SU-DHL-6 (cell line): ENCODE measurements around the gene REPS2.

Source experiments
- H2AFZ ChIP-seq: fragments of 200-600 bp; sonication (generic); 2 replicates; pipeline ENCODE4 v1.6.1; 2014; ENCODE audit warnings: low read depth, mild to moderate bottlenecking, moderate library complexity, mixed read lengths, antibody characterized with exemption, low read length; ENCODE audit not compliant: severe bottlenecking
- H3F3A ChIP-seq: fragments of 200-600 bp; shearing (Covaris generic); 2 replicates; pipeline ENCODE4 v1.6.0; 2016; ENCODE audit warnings: antibody characterized with exemption, mild to moderate bottlenecking; ENCODE audit not compliant: insufficient read depth
- H3K27ac ChIP-seq: fragments of 200-600 bp; sonication (generic); 2 replicates; pipeline ENCODE4 v1.5.1; 2016; ENCODE audit warnings: low read depth, mild to moderate bottlenecking, low read length, moderate library complexity, mixed read lengths
- H3K27me3 ChIP-seq: fragments of 200-600 bp; sonication (generic), shearing (Covaris generic); 2 replicates; pipeline ENCODE4 v1.6.0; 2014; ENCODE audit warnings: mild to moderate bottlenecking, low read length
- H3K36me3 ChIP-seq: fragments of 200-600 bp; sonication (generic); 2 replicates; pipeline ENCODE4 v1.6.1; 2014; ENCODE audit warnings: mild to moderate bottlenecking, low read length, mixed read lengths
- H3K4me2 ChIP-seq: fragments of 300-600, 200-600 bp; shearing (Covaris generic), sonication (generic); 2 replicates; pipeline ENCODE4 v1.6.0; 2014; ENCODE audit warnings: low read length, low read depth, mild to moderate bottlenecking; ENCODE audit not compliant: poor library complexity, severe bottlenecking
- H3K4me3 ChIP-seq: fragments of 200-600 bp; sonication (generic); 2 replicates; pipeline ENCODE4 v1.5.1; 2014; ENCODE audit warnings: antibody characterized with exemption, low read length, mild to moderate bottlenecking, mixed read lengths; ENCODE audit not compliant: insufficient read depth, poor library complexity, severe bottlenecking
- H3K79me2 ChIP-seq: fragments of 200-600 bp; sonication (generic); 2 replicates; pipeline ENCODE4 v1.6.1; 2014; ENCODE audit warnings: mild to moderate bottlenecking, low read length, moderate library complexity; ENCODE audit not compliant: insufficient read depth
- H3K9ac ChIP-seq: fragments of 200-600 bp; sonication (generic); 2 replicates; pipeline ENCODE4 v1.7.0; 2014; ENCODE audit warnings: mild to moderate bottlenecking, low read length
- H3K9me2 ChIP-seq: fragments of 200-600 bp; sonication (generic); replicated peaks from 2 replicates; pipeline ENCODE4 v1.6.1; 2014; ENCODE audit warnings: low read length; ENCODE audit not compliant: insufficient read depth
- H3K9me3 ChIP-seq: fragments of 200-600 bp; sonication (generic); 2 replicates; pipeline ENCODE4 v1.6.1; 2014; ENCODE audit warnings: low read length, mixed read lengths; ENCODE audit not compliant: insufficient read depth
- H4K20me1 ChIP-seq: fragments of 200-600 bp; sonication (generic); 2 replicates; pipeline ENCODE4 v1.6.1; 2014; ENCODE audit warnings: low read depth, mild to moderate bottlenecking, antibody characterized with exemption, low read length, moderate library complexity, mixed read lengths
- CTCF ChIP-seq: fragments of 200-600 bp; sonication (generic); IDR thresholded peaks from one replicate; pipeline ENCODE4 v1.5.1; 2017; ENCODE audit warnings: antibody characterized with exemption, mild to moderate bottlenecking, low read length, moderate library complexity; ENCODE audit not compliant: insufficient read depth, poor library complexity, severe bottlenecking
- EZH2phosphoT487 ChIP-seq: fragments of 200-600 bp; sonication (generic), shearing (Covaris generic); conservative IDR thresholded peaks from 2 replicates; pipeline ENCODE4 v1.6.1; 2018; ENCODE audit warnings: mild to moderate bottlenecking, antibody characterized with exemption, low read length, moderate library complexity, mixed read lengths

REPS2 gene

GRCh38 chrX:16950423-16950822 is 4.0 kb downstream of the REPS2 start:
- Histone ChIP-seq H3K9ac (no peak overlapping the region), H3K4me2 (no peak overlapping the region), H3K79me2 (no peaks in the 10 kb centered on the region), H4K20me1 (no peaks in the 10 kb centered on the region), H3F3A (no peaks in the 10 kb centered on the region), H3K27me3 (no peaks in the 10 kb centered on the region), H3K4me3 (no peak overlapping the region), H3K36me3 (no peaks in the 10 kb centered on the region), H3K27ac (no peak overlapping the region), H3K9me2 (no peaks in the 10 kb centered on the region), H3K9me3 (no peaks in the 10 kb centered on the region), H2AFZ (no peak overlapping the region)
- TF ChIP-seq CTCF, result no peak
- no peak for TF ChIP-seq EZH2phosphoT487

- Histone ChIP-seq H3K9me3 (no peaks in the 10 kb centered on the region), H3K9me2 (no peaks in the 10 kb centered on the region), H3K36me3 (no peaks in the 10 kb centered on the region), H3K4me2 (no peak overlapping the region), H3K9ac (no peak overlapping the region), H3K27me3 (no peaks in the 10 kb centered on the region), H3F3A (no peaks in the 10 kb centered on the region), H2AFZ (no peak overlapping the region), H3K27ac (no peak overlapping the region), H4K20me1 (no peaks in the 10 kb centered on the region), H3K4me3 (no peak overlapping the region), H3K79me2 (no peaks in the 10 kb centered on the region)
- TF ChIP-seq CTCF (no peak), EZH2phosphoT487 (no peak)
Measured at GRCh38 chrX:16953606-16954211, 7.3 kb downstream of the REPS2 start.

GRCh38 chrX:16957751-16958150 is 11.3 kb downstream of the REPS2 start:
- no peaks in the 10 kb centered on the region for H3K9me3 ChIP-seq
- no peak overlapping the region for H3K27ac ChIP-seq
- H3K36me3 ChIP-seq, result no peaks in the 10 kb centered on the region
- no peak overlapping the region for H3K4me2 ChIP-seq
- no peak overlapping the region for H3K4me3 ChIP-seq
- H2AFZ ChIP-seq, result no peak overlapping the region
- no peaks in the 10 kb centered on the region for H3K27me3 ChIP-seq
- TF ChIP-seq EZH2phosphoT487, result no peak
- TF ChIP-seq CTCF, result no peak
- no peaks in the 10 kb centered on the region for H4K20me1 ChIP-seq
- no peaks in the 10 kb centered on the region for H3K79me2 ChIP-seq
- no peaks in the 10 kb centered on the region for H3F3A ChIP-seq
- no peaks in the 10 kb centered on the region for H3K9me2 ChIP-seq
- no peak overlapping the region for H3K9ac ChIP-seq
